HEK293 (cell line): ENCODE data around the gene PDZD2.
A peak's percentile ranks its signal among the peaks of the same experiment; 100 is the strongest.
"Not testable (repeated sequence)": the region's sequence is repeated elsewhere in the genome, so short reads cannot be mapped to it uniquely, and the experiment has no call there.

Experiments
- CTCF ChIA-PET: fragments of 350-600 bp; formaldehyde crosslinking; extraction: SDS; loops from one replicate; lab custom pipeline; 2021; ENCODE audit warnings: antibody characterized with exemption; lab: Yijun Ruan, JAX
- POLR2A ChIA-PET: fragments of 300-600 bp; formaldehyde crosslinking; extraction: SDS; loops from one replicate; lab custom pipeline; 2020; ENCODE audit warnings: antibody characterized with exemption, inconsistent platforms; lab: Yijun Ruan, JAX
- H3K27ac ChIP-seq: fragments of 200-500 bp; sonication (Bioruptor generic); 2 replicates; pipeline ENCODE4 v1.5.1; 2014; ENCODE audit warnings: low read depth, low read length, control low read depth, inconsistent platforms; ENCODE audit errors: extremely low read depth
- H3K36me3 ChIP-seq, 2 experiments: fragments of 200-500 bp in 1 of 2; sonication (Bioruptor generic) in 1 of 2; 1 replicate in 1 of 2; 2 replicates in 1 of 2; pipeline ENCODE4 v1.5.1; 2014 to 2017; ENCODE audit warnings: inconsistent platforms in 2 of 2, low read length in 2 of 2; ENCODE audit not compliant: control insufficient read depth in 2 of 2, insufficient read depth in 1 of 2
- H3K4me1 ChIP-seq: fragments of 200-500 bp; sonication (Bioruptor generic); 2 replicates; pipeline ENCODE4 v1.5.1; 2014; ENCODE audit warnings: mild to moderate bottlenecking, low read length, inconsistent platforms; ENCODE audit not compliant: control insufficient read depth, insufficient read depth
- H3K4me3 ChIP-seq: 2 replicates; pipeline ENCODE4 v1.5.1; 2011; ENCODE audit warnings: low read depth, mild to moderate bottlenecking, control low read depth, low read length, moderate library complexity
- H3K9me3 ChIP-seq: fragments of 200-500 bp; sonication (Bioruptor generic); 2 replicates; pipeline ENCODE4 v1.5.1; 2014; ENCODE audit warnings: low read depth, low read length, inconsistent platforms; ENCODE audit not compliant: control insufficient read depth, insufficient read depth
- ATF2 ChIP-seq: fragments of 450-650 bp; formaldehyde crosslinking; IDR thresholded peaks from 2 replicates; pipeline ENCODE4 v1.5.1; 2016; ENCODE audit warnings: missing biosample characterization, missing genetic modification characterization, low read depth
- EGR2 ChIP-seq: fragments of 450-650 bp; formaldehyde crosslinking; IDR thresholded peaks from 2 replicates; pipeline ENCODE4 v1.5.1; 2016; ENCODE audit warnings: low read depth, missing biosample characterization, missing genetic modification characterization
- HOXA7 ChIP-seq: sonication (generic); formaldehyde crosslinking; IDR thresholded peaks from 2 replicates; pipeline ENCODE4 v1.8.1; 2022; ENCODE audit warnings: missing genetic modification reagents, borderline replicate concordance
- WT1 ChIP-seq: fragments of 450-650 bp; formaldehyde crosslinking; IDR thresholded peaks from 2 replicates; pipeline ENCODE4 v1.5.1; 2016; ENCODE audit warnings: missing biosample characterization, missing genetic modification characterization
- ZBTB1 ChIP-seq: fragments of 450-650 bp; formaldehyde crosslinking; IDR thresholded peaks from 2 replicates; pipeline ENCODE4 v1.5.1; 2016; ENCODE audit warnings: missing biosample characterization, missing genetic modification characterization
- ZBTB10 ChIP-seq: fragments of 450-650 bp; formaldehyde crosslinking; IDR thresholded peaks from 2 replicates; pipeline ENCODE4 v1.5.1; 2016; ENCODE audit warnings: missing biosample characterization, missing genetic modification characterization
- ZEB2 ChIP-seq: fragments of 450-650 bp; formaldehyde crosslinking; IDR thresholded peaks from 2 replicates; pipeline ENCODE4 v1.5.1; 2016; ENCODE audit warnings: missing biosample characterization, missing genetic modification characterization
- ZNF121 ChIP-seq: fragments of 450-650 bp; formaldehyde crosslinking; IDR thresholded peaks from 2 replicates; pipeline ENCODE4 v1.5.1; 2016; ENCODE audit warnings: missing biosample characterization, missing genetic modification characterization
- ZNF146 ChIP-seq: fragments of 450-650 bp; formaldehyde crosslinking; IDR thresholded peaks from 2 replicates; pipeline ENCODE4 v1.5.1; 2016; ENCODE audit warnings: missing biosample characterization, missing genetic modification characterization
- ZNF223 ChIP-seq: fragments of 450-650 bp; formaldehyde crosslinking; IDR thresholded peaks from 2 replicates; pipeline ENCODE4 v1.5.1; 2016; ENCODE audit warnings: missing biosample characterization, missing genetic modification characterization
- ZNF426 ChIP-seq: fragments of 450-650 bp; formaldehyde crosslinking; IDR thresholded peaks from 2 replicates; pipeline ENCODE4 v1.5.1; 2017; ENCODE audit warnings: missing biosample characterization, missing genetic modification characterization, mild to moderate bottlenecking, inconsistent platforms, moderate library complexity
- ZNF518A ChIP-seq: fragments of 450-650 bp; formaldehyde crosslinking; conservative IDR thresholded peaks from 2 replicates; pipeline ENCODE4 v1.5.1; 2016; ENCODE audit warnings: low read depth, missing biosample characterization, missing genetic modification characterization
- ZNF548 ChIP-seq: fragments of 450-650 bp; formaldehyde crosslinking; IDR thresholded peaks from 2 replicates; pipeline ENCODE4 v1.5.1; 2016; ENCODE audit warnings: missing biosample characterization, missing genetic modification characterization
- ZNF571 ChIP-seq: fragments of 450-650 bp; formaldehyde crosslinking; IDR thresholded peaks from 2 replicates; pipeline ENCODE4 v1.5.0; 2017; ENCODE audit warnings: missing biosample characterization, missing genetic modification characterization
- ZNF623 ChIP-seq: fragments of 450-650 bp; formaldehyde crosslinking; IDR thresholded peaks from 2 replicates; pipeline ENCODE4 v1.5.1; 2016; ENCODE audit warnings: missing biosample characterization, missing genetic modification characterization
- ZNF843 ChIP-seq: fragments of 450-650 bp; formaldehyde crosslinking; IDR thresholded peaks from 2 replicates; pipeline ENCODE4 v1.5.1; 2016; ENCODE audit warnings: missing biosample characterization, missing genetic modification characterization

The PDZD2 gene

GRCh38 chr5:32116574-32117313 lies 477.8 kb downstream of the PDZD2 start:
- Histone ChIP-seq H3K4me3 (no peak overlapping the region), H3K36me3 (peaks cover 43 to 60% of the 10 kb centered on the region in 2 experiments), H3K27ac (no peak overlapping the region)
- CTCF ChIA-PET: interaction anchor here (0.5 to 0.7 kb wide), 3 partner anchors 21 to 280 kb away, joined by 3 to 5 read pairs (median 3); no protein-coding TSS in a partner anchor
- TF ChIP-seq ZNF121 (peak; percentile 95), ZNF843 (no peak)
- TF ChIP-seq, all 188 proteins: peak for 1
- Histone ChIP-seq H3K4me1 (no peaks in the 10 kb centered on the region), H3K9me3 (no peaks in the 10 kb centered on the region)
- POLR2A ChIA-PET: interaction anchor here (0.5 kb wide), 1 partner anchor 83 kb away, joined by 3 read pairs; no protein-coding TSS in a partner anchor

- CTCF ChIA-PET, H3K4me3 ChIP-seq, POLR2A ChIA-PET, H3K9me3 ChIP-seq, H3K4me1 ChIP-seq, H3K27ac ChIP-seq: not testable (repeated sequence)
- H3K36me3 ChIP-seq: peaks cover 46 to 49% of the 10 kb centered on the region in 2 experiments
These were observed 480.0 kb downstream of the PDZD2 start for GRCh38 chr5:32118922-32119321.

- no peaks in the 10 kb centered on the region; the same call in 1 of the 2 replicates for H3K4me1 ChIP-seq
- no peaks in the 10 kb centered on the region for H3K9me3 ChIP-seq
- no peak overlapping the region for H3K4me3 ChIP-seq
- peaks cover 43 to 64% of the 10 kb centered on the region in 2 experiments for H3K36me3 ChIP-seq
- H3K27ac ChIP-seq: no peak overlapping the region
- ChIA-PET CTCF (no interaction called here), POLR2A (no interaction called here)
- TF ChIP-seq ZNF223 (tag by site-specific recombination) (no peak), HOXA7 (no peak), ZNF571 (tag by site-specific recombination) (no peak), ATF2 (tag by site-specific recombination) (no peak), EGR2 (no peak), ZBTB1 (no peak), ZNF623 (no peak), ZNF426 (tag by site-specific recombination) (no peak), ZNF518A (tag by site-specific recombination) (no peak), ZNF146 (no peak), WT1 (tag by site-specific recombination) (no peak), ZEB2 (tag by site-specific recombination) (no peak), ZBTB10 (no peak), ZNF548 (no peak)
These were observed 484.3 kb downstream of the PDZD2 start for GRCh38 chr5:32123058-32123805.
